SK-N-SH treated with all-trans-retinoic acid at 6 μM for 48 hours (cell line): ENCODE results near the gene EMC9.

ENCODE experiments used
- CSRNP3 ChIP-seq: fragments of 250-450 bp; sonication (Bioruptor Pico); IDR thresholded peaks from 2 replicates; pipeline ENCODE4 v1.5.1; 2021; ENCODE audit warnings: mild to moderate bottlenecking, moderate library complexity
- GLIS3 ChIP-seq: fragments of 250-450 bp; sonication (Bioruptor Pico); IDR thresholded peaks from 2 replicates; pipeline ENCODE4 v1.5.0; 2020; ENCODE audit warnings: mild to moderate bottlenecking, moderate library complexity
- ISL1 ChIP-seq: fragments of 250-450 bp; sonication (Bioruptor Pico); IDR thresholded peaks from 2 replicates; pipeline ENCODE4 v2.1.2; 2022; ENCODE audit warnings: mild to moderate bottlenecking, moderate library complexity
- PATZ1 ChIP-seq: fragments of 250-450 bp; sonication (Bioruptor Pico); IDR thresholded peaks from 2 replicates; pipeline ENCODE4 v1.8.0; 2020; ENCODE audit warnings: mild to moderate bottlenecking, moderate library complexity, borderline replicate concordance
- RARB ChIP-seq: fragments of 250-450 bp; sonication (Bioruptor Pico); IDR thresholded peaks from 2 replicates; pipeline ENCODE4 v1.8.0; 2021; ENCODE audit warnings: mild to moderate bottlenecking, moderate library complexity
- SNAI2 ChIP-seq: fragments of 250-450 bp; sonication (Bioruptor Pico); IDR thresholded peaks from 2 replicates; pipeline ENCODE4 v1.5.0; 2020; ENCODE audit warnings: mild to moderate bottlenecking, moderate library complexity
- TCF4 ChIP-seq: fragments of 250-450 bp; sonication (Bioruptor Pico); IDR thresholded peaks from 2 replicates; pipeline ENCODE4 v1.8.0; 2021; ENCODE audit warnings: mild to moderate bottlenecking, moderate library complexity, borderline replicate concordance
- TOX ChIP-seq: fragments of 250-450 bp; sonication (Bioruptor Pico); IDR thresholded peaks from 2 replicates; pipeline ENCODE4 v1.8.0; 2021; ENCODE audit warnings: mild to moderate bottlenecking, moderate library complexity, borderline replicate concordance
- ZFP3 ChIP-seq: fragments of 250-450 bp; sonication (Bioruptor Pico); IDR thresholded peaks from 2 replicates; pipeline ENCODE4 v1.5.0; 2020; ENCODE audit warnings: mild to moderate bottlenecking, moderate library complexity
- ZFP30 ChIP-seq: fragments of 450-650 bp; formaldehyde crosslinking; IDR thresholded peaks from 2 replicates; pipeline ENCODE4 v1.5.0; 2022; ENCODE audit warnings: mild to moderate bottlenecking, moderate library complexity
- ZNF565 ChIP-seq: fragments of 450-650 bp; formaldehyde crosslinking; conservative IDR thresholded peaks from 2 replicates; pipeline ENCODE4 v1.5.0; 2020; ENCODE audit warnings: low read depth, mild to moderate bottlenecking, moderate library complexity
- ZNF70 ChIP-seq: fragments of 450-650 bp; formaldehyde crosslinking; IDR thresholded peaks from 2 replicates; pipeline ENCODE4 v1.5.0; 2020; ENCODE audit warnings: mild to moderate bottlenecking, moderate library complexity

- no peak for TF ChIP-seq TCF4 (CRISPR knock-in tag)
- TF ChIP-seq GLIS3 (CRISPR knock-in tag) = no peak
- no peak for TF ChIP-seq SNAI2 (CRISPR knock-in tag)
- no peak for TF ChIP-seq PATZ1
- no peak for TF ChIP-seq RARB (CRISPR knock-in tag)
- TF ChIP-seq ZNF70 (CRISPR knock-in tag) = no peak
- no peak for TF ChIP-seq CSRNP3 (CRISPR knock-in tag)
- no peak for TF ChIP-seq ZFP30 (CRISPR knock-in tag)
- TF ChIP-seq ISL1 (CRISPR knock-in tag) = no peak
- no peak for TF ChIP-seq TOX (CRISPR knock-in tag)
- TF ChIP-seq ZFP3 (CRISPR knock-in tag) = no peak
- TF ChIP-seq ZNF565 (CRISPR knock-in tag) = no peak
These were observed 34.6 kb downstream of the EMC9 start for GRCh38 chr14:24106672-24107271.
